CD14-positive monocyte (primary cell): ENCODE results near the gene ZBTB47. TPM values are rescaled to one million over a fixed set of nuclear protein-coding genes. Genes with fewer than 3 reads are reported as not detected.

Experiments
- DNase-seq, 3 donors: peaks; one replicate each; pipeline ENCODE4 v3.0.0-alpha.2; 2011 to 2022
- H2AFZ ChIP-seq: 2 replicates; pipeline ENCODE4 v1.6.0; 2012; ENCODE audit warnings: mild to moderate bottlenecking, low read depth, low read length, inconsistent platforms; ENCODE audit not compliant: insufficient read depth, poor library complexity, severe bottlenecking
- H3K27ac ChIP-seq, 2 donors: 1 replicate in 1 of 2; 2 replicates in 1 of 2; pipeline ENCODE4 v1.5.1; 2012 to 2013; ENCODE audit warnings: low read length in 2 of 2, control low read depth in 1 of 2, inconsistent platforms in 1 of 2, low read depth in 1 of 2, mild to moderate bottlenecking in 1 of 2
- H3K27me3 ChIP-seq, 2 donors: one replicate each; pipeline versions ENCODE4 v1.6.0 to v1.6.1; 2011 to 2013; ENCODE audit warnings: low read length in 2 of 2; ENCODE audit not compliant: control insufficient read depth in 2 of 2, insufficient read depth in 2 of 2
- H3K36me3 ChIP-seq, 2 donors: replicated peaks in 1 of 2; 1 replicate in 1 of 2; 2 replicates in 1 of 2; pipeline versions ENCODE4 v1.5.1 to v1.6.1; 2012 to 2013; ENCODE audit warnings: low read length in 2 of 2, control low read depth in 1 of 2, inconsistent platforms in 1 of 2, mild to moderate bottlenecking in 1 of 2; ENCODE audit not compliant: insufficient read depth in 2 of 2, control insufficient read depth in 1 of 2
- H3K4me1 ChIP-seq, 2 donors: 1 replicate in 1 of 2; 2 replicates in 1 of 2; pipeline versions ENCODE4 v1.5.1 to v1.6.1; 2012 to 2013; ENCODE audit warnings: low read length in 2 of 2, control low read depth in 1 of 2, inconsistent platforms in 1 of 2, mild to moderate bottlenecking in 1 of 2, moderate library complexity in 1 of 2; ENCODE audit not compliant: insufficient read depth in 2 of 2, control insufficient read depth in 1 of 2
- H3K4me2 ChIP-seq: replicated peaks from 2 replicates; pipeline ENCODE3; 2012; ENCODE audit warnings: low read length, moderate library complexity, mild to moderate bottlenecking; ENCODE audit not compliant: poor library complexity, severe bottlenecking; ENCODE audit errors: extremely low read depth
- H3K4me3 ChIP-seq, 3 experiments: fragments of 200-600 bp in 1 of 3; sonication (generic) in 1 of 3; replicated peaks in 1 of 3; 1 replicate in 2 of 3; 2 replicates in 1 of 3; pipeline ENCODE4 v1.5.1; 2011 to 2013; ENCODE audit warnings: low read length in 3 of 3, mild to moderate bottlenecking in 3 of 3, control low read depth in 2 of 3, low read depth in 2 of 3, inconsistent platforms in 1 of 3, moderate library complexity in 1 of 3
- H3K79me2 ChIP-seq: 2 replicates; pipeline ENCODE4 v1.6.0; 2012; ENCODE audit warnings: mild to moderate bottlenecking, control low read depth, inconsistent platforms, low read length, moderate library complexity; ENCODE audit not compliant: insufficient read depth
- H3K9ac ChIP-seq: 2 replicates; pipeline ENCODE4 v1.6.0; 2017; ENCODE audit warnings: low read length, mild to moderate bottlenecking; ENCODE audit not compliant: insufficient read depth, poor library complexity, severe bottlenecking
- H3K9me3 ChIP-seq, 2 donors: replicated peaks in 1 of 2; 1 replicate in 1 of 2; 2 replicates in 1 of 2; pipeline versions ENCODE4 v1.5.1 to v1.6.1; 2012 to 2013; ENCODE audit warnings: low read length in 2 of 2, control low read depth in 1 of 2; ENCODE audit not compliant: control insufficient read depth in 1 of 2, insufficient read depth in 1 of 2
- H4K20me1 ChIP-seq: 2 replicates; pipeline ENCODE4 v1.6.0; 2012; ENCODE audit warnings: mild to moderate bottlenecking, low read length, control low read depth, moderate library complexity; ENCODE audit not compliant: insufficient read depth
- H3K27ac Mint-ChIP-seq, 7 donors: one replicate each; pipeline ENCODE4 v1.8.0; 2020; ENCODE audit warnings: mild to moderate bottlenecking in 7 of 7, mixed read lengths in 7 of 7, moderate library complexity in 6 of 7, inconsistent platforms in 2 of 7
- H3K27me3 Mint-ChIP-seq, 3 donors: one replicate each; pipeline ENCODE4 v1.8.0; 2021 to 2022; ENCODE audit warnings: low read depth in 3 of 3, mild to moderate bottlenecking in 3 of 3, mixed read lengths in 3 of 3, moderate library complexity in 3 of 3, inconsistent platforms in 1 of 3
- H3K36me3 Mint-ChIP-seq, 2 donors: one replicate each; pipeline ENCODE4 v1.8.0; 2020; ENCODE audit warnings: mixed read lengths in 2 of 2, inconsistent platforms in 1 of 2, mild to moderate bottlenecking in 1 of 2
- H3K4me1 Mint-ChIP-seq: one replicate; pipeline ENCODE4 v1.8.0; 2020; ENCODE audit warnings: mild to moderate bottlenecking, mixed read lengths
- H3K4me3 Mint-ChIP-seq, 2 donors: one replicate each; pipeline ENCODE4 v1.8.0; 2020; ENCODE audit warnings: mild to moderate bottlenecking in 2 of 2, mixed read lengths in 2 of 2, moderate library complexity in 1 of 2
- H3K9me3 Mint-ChIP-seq, 7 donors: one replicate each; pipeline ENCODE4 v1.8.0; 2020 to 2022; ENCODE audit warnings: mixed read lengths in 7 of 7, mild to moderate bottlenecking in 6 of 7, moderate library complexity in 6 of 7, inconsistent platforms in 2 of 7
- WGBS: methylation state at CpG from one replicate; pipeline ENCODE4 v1.1.5; 2013; ENCODE audit warnings: missing lambda C conversion rate; ENCODE audit not compliant: insufficient coverage; 5-methylcytosine and 5-hydroxymethylcytosine counted together
- intact Hi-C, 2 donors: fragments of 100-400 bp; cut with micrococcal nuclease; formaldehyde crosslinking; loops; one replicate each; pipeline versions ENCODE4 v1.15.0 to v1.15.1; 2023
- polyA plus RNA-seq, 3 donors: library from polyadenylated mRNA; depleted of rRNA in 1 of 3; unstranded in 2 of 3; stranded (reverse) in 1 of 3; fragments of 300-500 nt in 2 of 3; fragments of >200 nt in 1 of 3; fragmentation: Illumina TruSeq in 2 of 3; gene quantifications; 1 replicate in 2 of 3; 2 replicates in 1 of 3; pipeline ENCODE4 v1.2.3, GENCODE V29; 2012 to 2021
- TF ChIP-seq, protein P1 (sequence below): fragments of 200-600 bp; IDR thresholded peaks from one replicate; pipeline ENCODE4 v1.8.0; 2022; ENCODE audit warnings: antibody characterized with exemption, mild to moderate bottlenecking

Gene ZBTB47
- polyA plus RNA-seq, 3 donors: 0.35 to 9.8 (median 0.41) TPM

DNA sequence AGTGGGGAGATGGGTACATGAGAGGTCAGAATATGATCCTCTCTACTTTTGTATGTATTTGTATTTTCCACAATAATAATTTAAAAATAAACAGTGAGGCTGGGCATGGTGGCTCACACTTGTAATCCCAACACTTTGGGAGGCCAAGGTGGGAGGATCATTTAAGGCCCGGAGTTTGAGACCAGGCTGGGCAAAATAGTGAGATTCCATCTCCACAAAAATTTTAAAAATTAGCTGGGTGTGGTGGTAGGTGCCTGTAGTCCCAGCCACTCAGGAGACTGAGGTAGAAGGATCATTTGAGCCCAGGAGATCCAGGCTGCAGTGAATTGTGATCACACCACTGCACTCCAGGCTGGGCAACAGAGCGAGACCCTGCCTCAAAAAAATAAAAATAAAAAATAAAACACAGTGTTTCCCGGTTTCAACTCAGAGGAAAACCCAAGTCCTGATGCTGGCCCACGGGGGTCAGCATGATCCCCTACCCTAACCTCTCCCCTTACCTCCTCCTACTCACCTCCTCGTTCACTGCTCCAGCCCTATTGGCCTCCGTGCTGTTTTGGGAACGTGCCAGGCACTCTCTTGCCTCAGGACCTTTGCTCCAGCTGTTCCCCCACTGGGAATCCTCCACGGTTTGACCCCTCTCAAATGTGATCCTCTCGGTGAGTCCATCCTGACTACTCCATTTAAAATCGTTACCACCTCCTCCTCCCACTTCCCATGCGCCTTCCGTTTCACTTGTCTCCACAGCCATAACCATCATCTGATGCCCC lies 29.0 kb downstream of the ZBTB47 start:
- Histone ChIP-seq H3K27ac (no peak overlapping the region), H3K4me3 (no peak overlapping the region), H3K79me2 (no peaks in the 10 kb centered on the region), H4K20me1 (no peaks in the 10 kb centered on the region), H3K4me1 (peaks cover 0 to 4% of the 10 kb centered on the region in 2 donors), H3K4me2 (no peak overlapping the region), H3K9ac (no peak overlapping the region), H3K36me3 (no peaks in the 10 kb centered on the region), H3K27me3 (peaks cover 0 to 29% of the 10 kb centered on the region in 2 donors), H3K9me3 (peaks cover 0 to 5% of the 10 kb centered on the region in 2 donors), H2AFZ (no peak overlapping the region)
- intact Hi-C loops: no loop called here
- no peak overlapping the region for H3K27ac Mint-ChIP-seq
- peaks cover 11% of the 10 kb centered on the region for H3K4me1 Mint-ChIP-seq
- peaks cover 0 to 10% (median 5%) of the 10 kb centered on the region in 7 donors for H3K9me3 Mint-ChIP-seq
- no peaks in the 10 kb centered on the region for H3K36me3 Mint-ChIP-seq
- H3K27me3 Mint-ChIP-seq: peaks cover 32 to 39% (median 33%) of the 10 kb centered on the region in 3 donors
- 76% methylated on average over 11 of the region's 12 CpGs for WGBS
- H3K4me3 Mint-ChIP-seq: no peak overlapping the region
- TF ChIP-seq, protein P1, sequence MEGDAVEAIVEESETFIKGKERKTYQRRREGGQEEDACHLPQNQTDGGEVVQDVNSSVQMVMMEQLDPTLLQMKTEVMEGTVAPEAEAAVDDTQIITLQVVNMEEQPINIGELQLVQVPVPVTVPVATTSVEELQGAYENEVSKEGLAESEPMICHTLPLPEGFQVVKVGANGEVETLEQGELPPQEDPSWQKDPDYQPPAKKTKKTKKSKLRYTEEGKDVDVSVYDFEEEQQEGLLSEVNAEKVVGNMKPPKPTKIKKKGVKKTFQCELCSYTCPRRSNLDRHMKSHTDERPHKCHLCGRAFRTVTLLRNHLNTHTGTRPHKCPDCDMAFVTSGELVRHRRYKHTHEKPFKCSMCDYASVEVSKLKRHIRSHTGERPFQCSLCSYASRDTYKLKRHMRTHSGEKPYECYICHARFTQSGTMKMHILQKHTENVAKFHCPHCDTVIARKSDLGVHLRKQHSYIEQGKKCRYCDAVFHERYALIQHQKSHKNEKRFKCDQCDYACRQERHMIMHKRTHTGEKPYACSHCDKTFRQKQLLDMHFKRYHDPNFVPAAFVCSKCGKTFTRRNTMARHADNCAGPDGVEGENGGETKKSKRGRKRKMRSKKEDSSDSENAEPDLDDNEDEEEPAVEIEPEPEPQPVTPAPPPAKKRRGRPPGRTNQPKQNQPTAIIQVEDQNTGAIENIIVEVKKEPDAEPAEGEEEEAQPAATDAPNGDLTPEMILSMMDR: no peak
- DNase-seq: no peak

DNA sequence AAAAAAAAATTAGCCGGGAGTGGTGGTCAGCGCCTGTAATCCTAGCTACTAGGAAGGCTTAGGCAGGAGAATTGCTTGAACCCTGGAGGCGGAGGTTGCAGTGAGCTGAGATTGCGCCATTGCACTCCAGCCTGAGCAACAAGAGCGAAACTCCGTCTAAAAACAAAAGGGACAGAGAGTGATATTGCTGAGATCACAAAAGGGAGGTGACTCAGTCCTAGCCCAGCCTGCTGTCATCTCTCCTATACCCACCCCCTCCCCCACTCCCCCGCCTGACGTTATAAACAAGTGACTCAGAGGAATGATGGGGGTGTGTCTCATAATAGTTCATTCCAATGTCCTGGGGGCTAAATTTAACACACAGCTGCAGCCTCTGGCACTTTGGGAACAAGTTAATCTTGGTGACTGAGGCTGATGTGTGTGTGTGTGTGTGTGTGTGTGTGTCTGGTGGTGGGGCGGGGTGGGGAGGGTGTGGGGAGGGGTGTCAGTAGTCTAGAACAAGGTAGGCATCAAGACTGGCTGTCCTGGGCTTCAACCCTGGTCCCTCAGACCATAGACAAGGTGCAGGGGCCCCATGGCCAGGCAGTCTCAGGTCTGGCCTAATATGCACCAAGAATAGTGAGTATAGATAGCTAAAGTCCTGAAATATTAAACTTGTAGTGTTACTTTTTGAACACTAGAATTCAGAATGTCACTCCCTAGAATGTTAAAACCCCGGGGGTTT lies 30.5 kb downstream of the ZBTB47 start:
- H3K4me3 Mint-ChIP-seq: no peak overlapping the region
- H3K4me2 ChIP-seq: no peak overlapping the region

More for the DNA sequence above, 30.5 kb downstream of the ZBTB47 start:
- H3K4me1 Mint-ChIP-seq: peaks cover 11% of the 10 kb centered on the region
- peaks cover 0 to 29% of the 10 kb centered on the region in 2 donors for H3K27me3 ChIP-seq
- H3K36me3 Mint-ChIP-seq: no peaks in the 10 kb centered on the region
- peak overlapping the region in 3 of 7 donors; percentile 21 to 74 (median 32) for H3K27ac Mint-ChIP-seq
- H3K36me3 ChIP-seq: no peaks in the 10 kb centered on the region
- H3K4me3 ChIP-seq: no peak overlapping the region
- 78% methylated on average over 2 of the region's 10 CpGs for WGBS
- peak; percentile 61 to 74 (median 61) for DNase-seq
- no peak overlapping the region for H2AFZ ChIP-seq
- no peaks in the 10 kb centered on the region for H4K20me1 ChIP-seq
- H3K27me3 Mint-ChIP-seq: peaks cover 34 to 42% (median 34%) of the 10 kb centered on the region in 3 donors
- TF ChIP-seq, protein P1: no peak
- H3K9me3 Mint-ChIP-seq: peaks cover 0 to 10% (median 0%) of the 10 kb centered on the region in 7 donors
- no peak overlapping the region for H3K27ac ChIP-seq
- peaks cover 0 to 4% of the 10 kb centered on the region in 2 donors for H3K4me1 ChIP-seq
- intact Hi-C loops: no loop called here
- H3K9ac ChIP-seq: no peak overlapping the region
- H3K79me2 ChIP-seq: no peaks in the 10 kb centered on the region
- H3K9me3 ChIP-seq: peaks cover 0 to 5% of the 10 kb centered on the region in 2 donors
